ENCODE measurements around the gene SLC38A11.
"Not testable (repeated sequence)": the region's sequence is repeated elsewhere in the genome, so short reads cannot be mapped to it uniquely, and the experiment has no call there.

DNA sequence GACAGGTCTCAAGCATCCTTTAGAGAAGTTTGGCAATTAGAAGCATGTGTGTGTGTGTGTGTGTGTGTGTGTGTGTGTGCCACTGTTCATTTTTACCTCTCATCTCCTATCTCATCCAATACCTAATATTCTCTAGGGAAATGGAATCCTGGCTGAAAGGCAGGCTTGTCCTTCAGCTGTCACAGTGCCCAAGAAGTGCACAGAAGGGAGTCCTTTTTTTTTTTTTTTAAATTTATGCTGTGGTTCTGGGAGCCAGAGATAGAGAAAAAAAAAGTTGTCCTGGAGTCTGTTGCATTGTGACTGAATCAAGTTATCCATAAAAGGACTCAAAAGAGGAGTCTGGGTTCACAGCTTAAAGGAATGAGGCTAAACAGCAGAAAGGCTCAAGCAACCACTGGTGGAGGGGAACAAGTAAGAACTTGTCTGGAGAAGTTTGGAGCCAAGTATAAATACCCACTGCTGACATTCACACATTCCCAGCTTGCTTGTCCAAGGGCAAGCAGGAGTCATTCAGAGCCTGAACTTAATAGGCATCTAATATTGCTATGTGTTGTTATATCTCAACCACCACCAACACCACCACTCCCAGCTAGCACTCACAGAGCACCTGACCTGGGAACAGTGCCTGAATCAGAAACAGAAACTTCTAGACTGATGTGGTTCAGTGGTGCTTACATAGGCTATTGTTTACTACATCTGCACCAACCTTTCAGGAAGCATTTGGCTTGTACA lies 36.2 kb upstream of the SLC38A11 start:
- TF ChIP-seq, protein P1, sequence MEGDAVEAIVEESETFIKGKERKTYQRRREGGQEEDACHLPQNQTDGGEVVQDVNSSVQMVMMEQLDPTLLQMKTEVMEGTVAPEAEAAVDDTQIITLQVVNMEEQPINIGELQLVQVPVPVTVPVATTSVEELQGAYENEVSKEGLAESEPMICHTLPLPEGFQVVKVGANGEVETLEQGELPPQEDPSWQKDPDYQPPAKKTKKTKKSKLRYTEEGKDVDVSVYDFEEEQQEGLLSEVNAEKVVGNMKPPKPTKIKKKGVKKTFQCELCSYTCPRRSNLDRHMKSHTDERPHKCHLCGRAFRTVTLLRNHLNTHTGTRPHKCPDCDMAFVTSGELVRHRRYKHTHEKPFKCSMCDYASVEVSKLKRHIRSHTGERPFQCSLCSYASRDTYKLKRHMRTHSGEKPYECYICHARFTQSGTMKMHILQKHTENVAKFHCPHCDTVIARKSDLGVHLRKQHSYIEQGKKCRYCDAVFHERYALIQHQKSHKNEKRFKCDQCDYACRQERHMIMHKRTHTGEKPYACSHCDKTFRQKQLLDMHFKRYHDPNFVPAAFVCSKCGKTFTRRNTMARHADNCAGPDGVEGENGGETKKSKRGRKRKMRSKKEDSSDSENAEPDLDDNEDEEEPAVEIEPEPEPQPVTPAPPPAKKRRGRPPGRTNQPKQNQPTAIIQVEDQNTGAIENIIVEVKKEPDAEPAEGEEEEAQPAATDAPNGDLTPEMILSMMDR (IDR thresholded peaks at IDR 0.05): not testable (repeated sequence)
- TF ChIP-seq POLR2AphosphoS5, EP300, POLR2A (IDR thresholded peaks at IDR 0.05): not testable (repeated sequence)
